Measurements from ENCODE around the gene SBNO2.
A peak's percentile ranks its signal among the peaks of the same experiment; 100 is the strongest.

The SBNO2 gene

GRCh38 chr19:1169411-1169791 is 4.7 kb downstream of the SBNO2 start:
- H3K27ac Mint-ChIP-seq, result no peak overlapping the region
- no peak overlapping the region for H3K4me3 Mint-ChIP-seq
- H3K36me3 Mint-ChIP-seq (ENCODE audit: insufficient read depth), result peaks cover 33% of the 10 kb centered on the region
- H3K27me3 Mint-ChIP-seq, result no peaks in the 10 kb centered on the region
- DNase-seq (no peak), ATAC-seq (replicated peaks) (no peak)
- H3K9me3 Mint-ChIP-seq, result no peaks in the 10 kb centered on the region
- peaks cover 22 to 29% of the 10 kb centered on the region in 2 donors for H3K4me1 Mint-ChIP-seq (ENCODE audit: low read depth in 2 of 2)

DNA sequence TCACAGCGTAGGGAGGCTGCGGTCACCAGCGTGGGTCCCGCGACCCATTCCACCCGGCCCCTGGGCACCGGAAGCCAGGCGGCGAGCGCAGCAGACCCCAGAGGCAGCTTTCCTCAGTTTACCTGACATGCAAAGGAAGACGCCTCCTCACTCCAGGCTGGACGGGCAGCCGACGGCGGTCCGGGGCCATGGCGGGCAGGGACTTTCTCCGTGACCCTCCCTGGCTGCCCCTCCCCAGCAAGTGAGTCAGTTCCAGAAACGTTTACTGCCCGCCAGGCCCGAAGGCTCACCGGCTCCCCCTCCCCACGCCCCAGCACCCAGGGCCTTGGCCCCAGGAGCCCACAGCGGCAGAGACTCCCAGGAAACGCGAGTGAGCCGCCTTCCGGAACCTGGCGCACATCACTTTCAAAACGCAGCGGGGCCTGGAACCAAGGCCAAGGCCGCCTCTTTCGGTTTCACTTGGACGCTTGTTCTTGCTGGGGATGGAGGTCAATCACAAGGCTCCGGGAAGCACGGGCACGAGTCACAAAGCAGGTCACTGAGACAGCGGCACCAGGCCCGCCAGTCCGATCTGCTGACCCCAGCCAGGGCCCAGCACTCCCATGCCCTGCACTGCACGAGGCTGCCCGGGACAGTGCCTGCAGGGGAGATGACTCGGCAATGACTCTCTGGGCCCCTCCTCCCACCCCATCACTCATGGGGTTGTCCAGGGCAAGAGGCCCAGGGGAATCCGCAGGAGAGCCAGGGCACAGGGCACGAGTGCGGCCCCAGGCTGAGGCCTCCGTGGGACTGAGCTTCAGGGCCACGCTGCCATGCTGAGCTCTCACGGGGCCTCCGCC is 5.3 kb downstream of the SBNO2 start:
- Mint-ChIP-seq H3K36me3 (ENCODE audit: insufficient read depth) (peaks cover 32% of the 10 kb centered on the region), H3K9me3 (no peaks in the 10 kb centered on the region), H3K27ac (no peak overlapping the region), H3K4me3 (no peak overlapping the region), H3K4me1 (ENCODE audit: low read depth in 2 of 2) (peaks cover 20 to 29% of the 10 kb centered on the region in 2 donors), H3K27me3 (no peaks in the 10 kb centered on the region)
- no peak for ATAC-seq (replicated peaks)
- DNase-seq, result no peak

DNA sequence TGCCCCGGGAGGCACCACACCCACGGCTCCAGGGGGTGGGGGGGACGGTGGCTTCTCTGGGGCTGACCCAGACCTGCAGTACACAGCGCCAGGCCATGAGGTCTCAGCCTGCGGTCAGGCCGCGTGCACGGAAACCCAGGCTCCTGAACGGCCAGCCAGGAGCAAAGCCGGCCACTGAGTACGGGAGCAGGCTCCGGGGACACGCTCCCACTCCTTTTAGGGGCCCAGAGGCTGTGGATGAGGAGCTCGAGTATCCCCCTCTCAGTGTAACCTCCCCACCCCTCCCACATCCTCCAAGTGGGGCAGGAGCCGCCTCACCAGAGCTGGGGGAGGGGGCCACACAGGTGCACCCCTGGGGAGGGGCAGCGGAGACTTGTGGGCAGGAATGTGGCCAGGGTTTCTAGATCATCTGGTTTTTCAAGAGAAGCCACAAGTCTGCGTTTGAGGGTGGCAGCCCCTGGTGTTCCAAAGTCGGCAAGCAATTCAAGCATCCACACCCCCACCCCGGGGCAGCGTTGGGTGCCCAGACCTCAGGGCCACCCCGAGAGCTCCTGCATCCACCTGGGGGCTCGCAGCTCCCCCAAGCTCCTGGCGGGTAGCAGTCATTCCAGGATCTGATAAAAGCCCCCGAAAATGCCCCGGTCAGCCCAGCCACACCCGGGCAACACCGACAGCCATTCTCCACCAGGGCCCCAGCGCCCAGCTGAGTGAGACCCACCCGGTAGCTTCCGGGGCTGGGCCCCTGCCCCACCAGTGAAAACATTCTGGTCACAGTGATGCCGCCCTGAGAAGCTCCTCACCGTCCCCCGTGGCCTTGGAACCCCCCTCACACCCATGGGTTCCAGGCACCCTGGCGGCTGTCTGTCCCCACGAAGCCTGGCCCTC is 6.1 kb downstream of the SBNO2 start:
- Mint-ChIP-seq H3K27ac (no peak overlapping the region), H3K36me3 (ENCODE audit: insufficient read depth) (peaks cover 32% of the 10 kb centered on the region), H3K4me3 (no peak overlapping the region), H3K27me3 (no peaks in the 10 kb centered on the region), H3K9me3 (no peaks in the 10 kb centered on the region), H3K4me1 (ENCODE audit: low read depth in 2 of 2) (peaks cover 23 to 25% of the 10 kb centered on the region in 2 donors)
- ATAC-seq (replicated peaks) (no peak), DNase-seq (no peak)

GRCh38 chr19:1166872-1167573 is 7.0 kb downstream of the SBNO2 start:
- DNase-seq (no peak), ATAC-seq (replicated peaks) (no peak)
- Mint-ChIP-seq H3K36me3 (ENCODE audit: insufficient read depth) (peaks cover 38% of the 10 kb centered on the region), H3K4me1 (ENCODE audit: low read depth in 2 of 2) (peaks cover 23% of the 10 kb centered on the region in 2 donors), H3K9me3 (no peaks in the 10 kb centered on the region), H3K27me3 (no peaks in the 10 kb centered on the region), H3K27ac (no peak overlapping the region), H3K4me3 (no peak overlapping the region)

DNA sequence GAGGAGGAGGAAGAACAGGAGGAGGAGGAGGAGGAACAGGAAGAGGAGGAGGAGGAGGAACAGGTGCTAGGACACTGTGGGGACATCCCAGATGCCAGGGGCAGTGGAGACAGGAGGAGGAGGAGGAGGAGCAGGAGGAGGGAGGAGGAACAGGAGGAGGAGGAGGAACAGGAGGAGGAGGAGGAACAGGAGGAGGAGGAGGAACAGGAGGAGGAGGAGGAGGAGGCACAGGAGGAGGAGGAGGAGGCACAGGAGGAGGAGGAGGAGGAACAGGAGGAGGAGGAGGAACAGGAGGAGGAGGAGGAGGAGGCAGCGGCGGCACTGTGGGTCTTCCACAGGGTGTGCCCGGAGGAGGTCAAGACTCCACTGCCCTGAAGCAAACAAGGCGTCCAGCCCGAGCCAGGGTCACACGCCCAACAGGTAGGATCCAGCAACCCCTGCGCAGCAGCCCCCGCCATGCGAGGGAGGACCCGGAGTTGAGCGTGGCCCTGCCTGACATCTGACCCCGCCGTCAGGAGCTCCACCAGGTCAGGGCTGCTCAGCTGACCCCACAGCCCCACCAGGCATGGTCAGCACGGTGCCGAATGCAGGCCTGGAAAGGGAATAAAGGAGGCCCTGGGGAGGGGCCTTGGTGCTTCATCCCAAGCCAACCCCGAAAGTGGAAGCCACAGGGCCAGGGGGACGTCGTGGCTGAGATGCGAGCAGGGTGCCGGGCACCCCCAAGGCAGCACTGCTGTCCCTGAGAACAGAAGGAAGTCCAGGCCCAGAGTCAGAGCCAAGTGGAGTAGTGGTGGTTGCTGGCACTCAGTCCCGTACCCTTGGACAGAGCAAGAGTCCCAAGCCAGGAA is 9.2 kb downstream of the SBNO2 start:
- Mint-ChIP-seq H3K27ac (peak overlapping the region in 1 of 2 donors; percentile 67), H3K9me3 (no peaks in the 10 kb centered on the region), H3K27me3 (no peaks in the 10 kb centered on the region), H3K4me3 (no peak overlapping the region), H3K36me3 (ENCODE audit: insufficient read depth) (peaks cover 40% of the 10 kb centered on the region), H3K4me1 (ENCODE audit: low read depth in 2 of 2) (peaks cover 10 to 11% of the 10 kb centered on the region in 2 donors)
- ATAC-seq (replicated peaks), result no peak
- no peak for DNase-seq

- Mint-ChIP-seq H3K36me3 (ENCODE audit: insufficient read depth) (peaks cover 40% of the 10 kb centered on the region), H3K4me1 (ENCODE audit: low read depth in 2 of 2) (peaks cover 9 to 10% of the 10 kb centered on the region in 2 donors), H3K27ac (no peak overlapping the region), H3K27me3 (no peaks in the 10 kb centered on the region), H3K9me3 (no peaks in the 10 kb centered on the region), H3K4me3 (no peak overlapping the region)
- ATAC-seq (replicated peaks), result no peak
- DNase-seq, result no peak
These were observed 10.0 kb downstream of the SBNO2 start for GRCh38 chr19:1163934-1164683.

DNA sequence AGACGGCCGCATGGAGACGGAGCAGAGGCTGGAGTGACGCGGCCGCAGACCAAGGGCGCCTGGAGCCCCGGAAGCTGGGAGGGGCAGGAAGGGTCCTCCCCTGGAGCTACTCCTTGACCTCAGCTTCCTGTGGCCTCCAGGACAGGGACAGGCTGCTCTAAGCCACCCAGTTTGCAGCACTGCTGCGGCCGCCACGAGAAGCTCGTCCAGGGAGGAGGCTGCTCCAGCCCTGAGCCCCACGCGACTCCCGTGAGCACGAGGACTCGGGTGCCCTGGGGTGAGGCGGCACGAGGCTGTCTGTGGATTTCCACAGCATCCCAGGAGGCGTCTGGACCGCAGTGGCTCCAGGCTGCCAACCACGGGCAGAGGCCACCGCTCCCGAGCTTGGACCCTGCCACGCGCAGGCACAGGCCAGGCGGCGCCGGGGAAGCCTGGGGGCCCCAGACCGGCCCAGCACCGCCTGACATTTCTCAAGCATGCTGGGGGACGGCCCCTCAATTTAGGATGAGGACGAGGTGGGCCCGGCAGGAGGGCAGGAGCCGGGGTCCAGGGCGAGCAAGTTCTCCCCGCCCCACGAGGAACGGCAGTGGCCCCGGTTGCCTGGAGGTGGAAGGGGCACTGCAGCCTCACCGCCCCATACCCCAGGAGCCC is 10.7 kb downstream of the SBNO2 start:
- H3K4me3 Mint-ChIP-seq, result no peak overlapping the region
- no peaks in the 10 kb centered on the region for H3K9me3 Mint-ChIP-seq
- peaks cover 33% of the 10 kb centered on the region for H3K36me3 Mint-ChIP-seq (ENCODE audit: insufficient read depth)
- no peak for ATAC-seq (replicated peaks)
- H3K27me3 Mint-ChIP-seq, result no peaks in the 10 kb centered on the region
- no peak for DNase-seq
- peak overlapping the region in 1 of 2 donors; percentile 77 for H3K27ac Mint-ChIP-seq
- H3K4me1 Mint-ChIP-seq (ENCODE audit: low read depth in 2 of 2), result peaks cover 7 to 10% of the 10 kb centered on the region in 2 donors

DNA sequence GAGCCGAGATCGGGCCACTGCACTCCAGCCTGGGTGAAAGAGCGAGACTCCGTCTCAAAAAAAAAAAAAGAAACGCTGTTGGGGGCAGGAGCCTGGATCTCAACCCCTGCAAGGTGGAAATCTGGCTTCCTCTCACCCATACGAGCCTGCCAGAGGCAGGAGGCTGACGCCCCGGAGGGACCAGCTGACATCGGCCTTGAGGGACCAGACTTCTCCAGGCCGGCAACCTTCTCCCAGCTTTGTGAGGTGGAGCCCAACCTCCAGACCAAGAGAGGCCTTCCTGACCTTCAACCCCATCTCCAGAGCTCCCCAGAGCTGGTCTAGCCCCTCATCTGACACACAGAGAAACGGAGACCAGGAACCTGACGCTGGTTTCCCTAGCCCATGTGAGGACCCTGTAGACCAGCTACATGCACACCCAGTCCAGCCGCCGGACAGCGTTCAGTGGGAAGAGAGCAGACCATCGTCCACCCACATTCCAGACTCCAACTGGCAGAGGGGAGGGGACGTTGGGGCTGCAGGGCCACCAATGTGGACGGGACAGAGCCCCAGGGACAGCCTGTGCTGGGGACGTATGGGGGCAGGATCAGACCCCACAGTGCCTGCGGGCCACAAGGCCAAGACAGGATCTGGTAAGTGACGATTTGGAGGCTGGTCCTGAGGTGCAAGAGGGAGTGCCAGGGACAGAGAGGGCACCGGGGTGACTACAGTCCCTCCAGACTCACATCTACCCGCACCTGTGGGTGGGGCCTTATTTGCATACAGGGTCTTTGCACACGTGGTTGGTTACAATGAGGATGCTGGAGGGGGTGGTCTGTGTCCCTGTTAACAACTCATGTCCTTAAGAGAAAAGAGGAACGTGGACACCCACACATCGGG is 11.4 kb downstream of the SBNO2 start:
- H3K36me3 Mint-ChIP-seq (ENCODE audit: insufficient read depth), result peaks cover 37% of the 10 kb centered on the region
- peak overlapping the region in 1 of 2 donors; percentile 77 for H3K27ac Mint-ChIP-seq
- no peak for DNase-seq
- peaks cover 8 to 10% of the 10 kb centered on the region in 2 donors for H3K4me1 Mint-ChIP-seq (ENCODE audit: low read depth in 2 of 2)
- H3K9me3 Mint-ChIP-seq, result no peaks in the 10 kb centered on the region
- H3K27me3 Mint-ChIP-seq, result no peaks in the 10 kb centered on the region
- no peak overlapping the region for H3K4me3 Mint-ChIP-seq
- no peak for ATAC-seq (replicated peaks)

DNA sequence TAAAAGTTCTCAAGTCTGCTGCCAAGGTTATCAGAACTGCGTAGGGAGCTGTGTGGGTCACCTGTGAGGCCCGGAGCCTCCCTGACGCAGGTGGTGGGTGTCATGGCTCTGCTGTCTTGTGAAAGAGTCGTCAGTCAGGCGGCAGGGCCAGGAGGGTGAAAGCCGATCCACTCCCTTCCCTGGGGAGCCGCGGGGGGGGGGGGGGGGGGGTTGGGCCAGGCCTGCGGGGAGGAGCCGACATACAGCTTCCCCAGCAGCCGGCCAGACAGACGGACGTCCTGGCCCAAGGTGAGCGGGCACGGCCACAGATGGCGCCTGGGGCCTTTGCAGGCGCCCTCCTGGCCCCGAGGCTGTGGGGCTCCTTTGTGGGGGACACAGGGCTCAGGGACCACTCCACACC is 12.4 kb downstream of the SBNO2 start:
- Mint-ChIP-seq H3K4me1 (ENCODE audit: low read depth in 2 of 2) (peaks cover 8 to 10% of the 10 kb centered on the region in 2 donors), H3K27me3 (no peaks in the 10 kb centered on the region), H3K27ac (no peak overlapping the region), H3K9me3 (no peaks in the 10 kb centered on the region), H3K4me3 (no peak overlapping the region), H3K36me3 (ENCODE audit: insufficient read depth) (peaks cover 35% of the 10 kb centered on the region)
- DNase-seq (no peak), ATAC-seq (replicated peaks) (no peak)

DNA sequence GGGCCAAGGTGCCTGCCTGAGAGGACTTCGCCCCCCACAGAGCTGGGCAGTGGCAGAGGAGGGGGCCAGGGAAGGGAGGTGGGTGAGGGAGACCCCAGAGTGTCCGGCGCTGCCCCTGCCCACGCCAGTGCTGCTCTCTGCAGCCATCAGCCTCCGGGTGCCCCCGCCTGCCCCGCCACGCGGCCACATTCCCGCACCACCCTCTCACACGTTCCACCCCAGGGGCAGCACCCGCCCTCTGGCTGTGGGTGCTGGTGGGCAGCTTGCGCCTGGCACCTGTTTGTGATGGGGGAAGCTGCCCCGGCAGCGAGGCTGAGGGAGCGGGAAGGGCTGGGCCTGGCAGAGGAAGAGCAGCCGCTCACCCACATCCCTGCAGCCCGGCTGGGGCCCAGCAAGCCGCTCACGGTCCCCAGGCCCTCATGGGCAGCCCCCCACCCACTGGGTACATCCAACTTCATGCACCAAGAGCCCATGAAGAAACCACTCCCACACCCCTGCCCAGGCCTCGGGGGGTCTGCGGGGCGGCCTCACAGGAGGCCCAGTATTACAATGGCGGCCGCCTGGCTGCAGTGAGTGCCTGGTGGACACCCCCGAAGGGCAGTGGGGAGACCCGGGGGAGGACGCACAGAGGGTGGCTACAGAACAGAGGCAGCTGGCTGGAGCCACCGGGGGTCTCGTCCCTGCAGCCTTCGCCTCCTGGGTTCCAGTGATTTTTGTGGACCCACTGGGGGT is 14.0 kb downstream of the SBNO2 start:
- H3K27me3 Mint-ChIP-seq, result no peaks in the 10 kb centered on the region
- H3K27ac Mint-ChIP-seq, result peak overlapping the region in 1 of 2 donors; percentile 80
- peaks cover 8 to 10% of the 10 kb centered on the region in 2 donors for H3K4me1 Mint-ChIP-seq (ENCODE audit: low read depth in 2 of 2)
- ATAC-seq (replicated peaks) (no peak), DNase-seq (no peak)
- H3K9me3 Mint-ChIP-seq, result no peaks in the 10 kb centered on the region
- no peak overlapping the region for H3K4me3 Mint-ChIP-seq
- H3K36me3 Mint-ChIP-seq (ENCODE audit: insufficient read depth), result peaks cover 23% of the 10 kb centered on the region
